Measurements from ENCODE around the gene RIMBP3C. TPM values are rescaled to one million over a fixed set of nuclear protein-coding genes. Genes with fewer than 3 reads are reported as not detected.

RIMBP3C gene
- total and polyA plus RNA-seq, 2 experiments from 2014 or later = 1.1 TPM; not detected in 1

DNA sequence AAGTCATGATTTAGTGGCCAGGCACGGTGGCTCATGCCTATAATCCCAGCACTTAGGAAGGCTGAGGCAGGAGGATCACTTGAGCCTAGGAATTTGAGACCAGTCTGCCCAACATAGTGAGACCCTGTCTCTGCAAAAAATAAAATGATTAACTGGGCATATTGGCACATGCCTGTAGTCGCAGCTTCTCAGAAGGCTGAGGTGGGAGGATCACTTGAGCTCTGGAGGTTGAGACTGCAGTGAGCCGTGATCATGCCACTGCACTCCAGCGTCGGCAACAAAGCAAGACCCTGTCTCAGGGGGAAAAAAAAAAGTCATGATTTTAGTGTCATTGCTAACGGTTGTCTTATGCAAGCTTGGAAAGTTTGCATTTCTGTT lies 28.2 kb upstream of the RIMBP3C start:
- Histone ChIP-seq H3K27ac (ENCODE audit: low read depth) (no peak overlapping the region), H4K20me1 (replicated peaks; ENCODE audit: insufficient read depth) (peaks cover 86% of the 10 kb centered on the region), H3K36me3 (ENCODE audit: insufficient read depth) (no peaks in the 10 kb centered on the region), H3K4me1 (ENCODE audit: insufficient read depth) (no peaks in the 10 kb centered on the region; the same call in 1 of the 2 replicates), H3F3A (replicated peaks; ENCODE audit: low read depth) (no peaks in the 10 kb centered on the region), H3K27me3 (ENCODE audit: insufficient read depth) (no peaks in the 10 kb centered on the region), H3K9me2 (ENCODE audit: insufficient read depth) (no peaks in the 10 kb centered on the region), H3K4me3 (no peak overlapping the region), H3K4me2 (no peak overlapping the region), H3K79me2 (replicated peaks; ENCODE audit: insufficient read depth) (peaks cover 100% of the 10 kb centered on the region), H2AFZ (no peak overlapping the region)
- peaks cover 3% of the 10 kb centered on the region; the same call in 2 of the 3 replicates for H3K36me3 Mint-ChIP-seq (ENCODE audit: low read depth)
- DNase-seq (ENCODE audit: low spot score) = no peak
- H3K4me1 Mint-ChIP-seq = peaks cover 9% of the 10 kb centered on the region
- ATAC-seq = no peak
- H3K9me3 Mint-ChIP-seq = no peaks in the 10 kb centered on the region
- H3K27ac Mint-ChIP-seq = no peak overlapping the region
- TF ChIP-seq ZNF462 (CRISPR knock-in tag; IDR thresholded peaks at IDR 0.05) = no peak
- no peak for TF ChIP-seq POLR2AphosphoS5 (IDR thresholded peaks at IDR 0.05; ENCODE audit: low read depth)
- no peak for TF ChIP-seq ZNF114 (CRISPR knock-in tag; IDR thresholded peaks at IDR 0.05)
- no peak for TF ChIP-seq STAT1 (IDR thresholded peaks at IDR 0.05; ENCODE audit: unreplicated experiment)
- H3K4me3 Mint-ChIP-seq = no peak overlapping the region
- peaks cover 10% of the 10 kb centered on the region for H3K27me3 Mint-ChIP-seq (ENCODE audit: insufficient read depth, low read depth, poor library complexity)

GRCh38 chr22:21573750-21574494 lies 22.7 kb upstream of the RIMBP3C start:
- Mint-ChIP-seq H3K27ac (no peak overlapping the region; the same call in 1 of the 2 replicates), H3K4me3 (no peak overlapping the region), H3K27me3 (ENCODE audit: insufficient read depth, low read depth, poor library complexity) (peaks cover 8% of the 10 kb centered on the region), H3K9me3 (no peaks in the 10 kb centered on the region), H3K4me1 (peaks cover 34% of the 10 kb centered on the region), H3K36me3 (ENCODE audit: low read depth) (peaks cover 11% of the 10 kb centered on the region; the same call in 2 of the 3 replicates)
- Histone ChIP-seq H3K79me2 (replicated peaks; ENCODE audit: insufficient read depth) (peaks cover 100% of the 10 kb centered on the region), H3K4me1 (ENCODE audit: insufficient read depth) (peaks cover 31% of the 10 kb centered on the region), H4K20me1 (replicated peaks; ENCODE audit: insufficient read depth) (peaks cover 96% of the 10 kb centered on the region), H3K4me2 (no peak overlapping the region), H2AFZ (no peak overlapping the region), H3K9me2 (ENCODE audit: insufficient read depth) (no peaks in the 10 kb centered on the region), H3F3A (replicated peaks; ENCODE audit: low read depth) (no peaks in the 10 kb centered on the region), H3K27ac (ENCODE audit: low read depth) (no peak overlapping the region), H3K36me3 (ENCODE audit: insufficient read depth) (peaks cover 3% of the 10 kb centered on the region; the same call in 1 of the 2 replicates), H3K27me3 (ENCODE audit: insufficient read depth) (no peaks in the 10 kb centered on the region), H3K4me3 (no peak overlapping the region)
- DNase-seq (ENCODE audit: low spot score) (no peak), ATAC-seq (no peak)
- TF ChIP-seq POLR2AphosphoS5 (IDR thresholded peaks at IDR 0.05; ENCODE audit: low read depth) (no peak), CREB1 (CRISPR knock-in tag; IDR thresholded peaks at IDR 0.05; ENCODE audit: low read depth) (no peak), ZNF331 (CRISPR knock-in tag; IDR thresholded peaks at IDR 0.05; ENCODE audit: low read depth) (no peak)

Data from GM23338 (cell line).